A673 (cell line): ENCODE results near the gene RHOF.

Source experiments
- CTCF ChIP-seq: fragments of 300-800, 200-600 bp; sonication (generic); conservative IDR thresholded peaks from 2 replicates; pipeline ENCODE4 v1.5.1; 2017; ENCODE audit warnings: low read depth, mild to moderate bottlenecking, antibody characterized with exemption, low read length, moderate library complexity, mixed read lengths
- EZH2 ChIP-seq: fragments of 200-600 bp; sonication (generic); IDR thresholded peaks from 2 replicates; pipeline ENCODE4 v1.6.1; 2017; ENCODE audit warnings: borderline replicate concordance, low read depth, mild to moderate bottlenecking, mixed read lengths, antibody characterized with exemption, low read length; ENCODE audit not compliant: poor library complexity, severe bottlenecking

- TF ChIP-seq CTCF (no peak), EZH2 (no peak)
Observed at GRCh38 chr12:121794534-121795033, 1.1 kb upstream of the RHOF start.
